HL-60 (cell line): ENCODE data around the gene PHF5A.

Experiments used
- SPI1 ChIP-seq: IDR thresholded peaks from 2 replicates; pipeline ENCODE4 v1.6.1; 2012; ENCODE audit warnings: low read depth, mild to moderate bottlenecking, borderline replicate concordance
- TF ChIP-seq, protein P1 (sequence below): IDR thresholded peaks from one replicate; pipeline ENCODE4 v1.5.1; 2011; ENCODE audit warnings: low read length, control low read depth, inconsistent platforms; ENCODE audit not compliant: insufficient read depth

DNA sequence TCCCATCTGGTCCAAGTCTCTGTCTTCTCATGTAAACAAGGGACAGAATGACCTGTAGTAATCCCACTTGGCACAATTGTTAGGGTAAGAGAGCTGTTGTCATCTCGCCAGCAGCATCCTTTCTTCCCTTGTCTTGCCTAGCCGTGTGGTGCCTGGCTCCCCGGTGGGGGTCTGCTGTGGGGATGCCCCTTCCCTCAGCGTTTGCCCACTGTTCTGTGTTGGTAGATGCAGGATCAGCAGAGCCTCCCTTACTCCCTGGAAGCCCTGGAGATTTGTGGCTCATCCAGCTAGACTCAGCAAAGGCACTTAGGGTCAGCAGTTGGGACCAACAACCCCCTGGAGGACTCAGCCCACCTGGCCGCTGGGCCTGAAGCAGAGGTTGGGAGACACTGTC, 13.4 kb upstream of the PHF5A start:
- TF ChIP-seq, protein P1, sequence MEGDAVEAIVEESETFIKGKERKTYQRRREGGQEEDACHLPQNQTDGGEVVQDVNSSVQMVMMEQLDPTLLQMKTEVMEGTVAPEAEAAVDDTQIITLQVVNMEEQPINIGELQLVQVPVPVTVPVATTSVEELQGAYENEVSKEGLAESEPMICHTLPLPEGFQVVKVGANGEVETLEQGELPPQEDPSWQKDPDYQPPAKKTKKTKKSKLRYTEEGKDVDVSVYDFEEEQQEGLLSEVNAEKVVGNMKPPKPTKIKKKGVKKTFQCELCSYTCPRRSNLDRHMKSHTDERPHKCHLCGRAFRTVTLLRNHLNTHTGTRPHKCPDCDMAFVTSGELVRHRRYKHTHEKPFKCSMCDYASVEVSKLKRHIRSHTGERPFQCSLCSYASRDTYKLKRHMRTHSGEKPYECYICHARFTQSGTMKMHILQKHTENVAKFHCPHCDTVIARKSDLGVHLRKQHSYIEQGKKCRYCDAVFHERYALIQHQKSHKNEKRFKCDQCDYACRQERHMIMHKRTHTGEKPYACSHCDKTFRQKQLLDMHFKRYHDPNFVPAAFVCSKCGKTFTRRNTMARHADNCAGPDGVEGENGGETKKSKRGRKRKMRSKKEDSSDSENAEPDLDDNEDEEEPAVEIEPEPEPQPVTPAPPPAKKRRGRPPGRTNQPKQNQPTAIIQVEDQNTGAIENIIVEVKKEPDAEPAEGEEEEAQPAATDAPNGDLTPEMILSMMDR, result no peak
- TF ChIP-seq SPI1, result no peak
